ENCODE measurements around the gene FOSL1.

FOSL1 gene

DNA sequence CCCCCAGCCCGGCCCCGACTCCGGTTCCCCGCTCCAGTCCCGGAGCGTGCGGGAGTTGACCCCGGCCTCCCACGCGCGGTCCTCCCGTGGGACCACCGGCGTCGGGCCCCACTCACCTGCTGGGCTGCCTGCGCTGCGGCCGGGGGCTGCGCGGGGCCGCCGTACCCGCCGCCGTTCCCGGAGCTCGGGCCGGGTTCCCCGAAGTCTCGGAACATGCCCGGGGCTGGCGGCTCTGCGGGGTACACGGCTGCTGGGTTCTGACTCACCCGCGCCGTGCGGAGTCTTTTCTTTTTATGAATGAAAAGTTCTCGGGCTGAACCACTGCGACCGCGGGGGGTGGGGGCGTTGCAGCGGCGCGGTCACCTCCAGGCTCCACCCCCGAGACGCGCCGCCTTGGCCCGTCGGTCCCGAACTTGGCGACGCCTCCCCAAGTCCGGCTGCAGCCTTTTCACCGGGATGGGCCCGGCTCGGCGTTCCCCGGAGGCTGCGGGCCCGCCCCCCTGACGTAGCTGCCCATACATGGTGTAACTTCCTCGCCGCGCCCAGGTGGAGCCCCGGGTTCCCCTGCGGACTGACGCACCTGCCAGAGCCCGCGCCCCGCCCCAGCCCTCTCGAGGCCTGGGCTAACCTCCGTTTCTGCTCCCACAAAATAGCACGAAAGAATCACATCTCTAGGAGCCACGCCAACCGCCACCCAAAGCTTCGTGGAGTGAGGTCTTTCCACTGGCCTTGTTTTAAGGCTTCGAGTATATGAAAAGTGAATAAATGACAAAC lies at the start of gene FOSL1:
FOSL1 (minus strand) TSS at position 264 of the 774 bp plus-strand sequence; CDS start at position 215, 49 bp downstream.
- in situ Hi-C loops (cut with MboI; ENCODE audit: low sequenced_read_pairs, unreplicated experiment): no loop called here

GRCh38 chr11:65947603-65948125 lies 47.5 kb upstream of the FOSL1 start:
- TF ChIP-seq, protein P1, sequence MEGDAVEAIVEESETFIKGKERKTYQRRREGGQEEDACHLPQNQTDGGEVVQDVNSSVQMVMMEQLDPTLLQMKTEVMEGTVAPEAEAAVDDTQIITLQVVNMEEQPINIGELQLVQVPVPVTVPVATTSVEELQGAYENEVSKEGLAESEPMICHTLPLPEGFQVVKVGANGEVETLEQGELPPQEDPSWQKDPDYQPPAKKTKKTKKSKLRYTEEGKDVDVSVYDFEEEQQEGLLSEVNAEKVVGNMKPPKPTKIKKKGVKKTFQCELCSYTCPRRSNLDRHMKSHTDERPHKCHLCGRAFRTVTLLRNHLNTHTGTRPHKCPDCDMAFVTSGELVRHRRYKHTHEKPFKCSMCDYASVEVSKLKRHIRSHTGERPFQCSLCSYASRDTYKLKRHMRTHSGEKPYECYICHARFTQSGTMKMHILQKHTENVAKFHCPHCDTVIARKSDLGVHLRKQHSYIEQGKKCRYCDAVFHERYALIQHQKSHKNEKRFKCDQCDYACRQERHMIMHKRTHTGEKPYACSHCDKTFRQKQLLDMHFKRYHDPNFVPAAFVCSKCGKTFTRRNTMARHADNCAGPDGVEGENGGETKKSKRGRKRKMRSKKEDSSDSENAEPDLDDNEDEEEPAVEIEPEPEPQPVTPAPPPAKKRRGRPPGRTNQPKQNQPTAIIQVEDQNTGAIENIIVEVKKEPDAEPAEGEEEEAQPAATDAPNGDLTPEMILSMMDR (IDR thresholded peaks at IDR 0.05; ENCODE audit: borderline replicate concordance, control extremely low read depth, extremely low read depth, insufficient read depth, missing control alignments): no peak
- in situ Hi-C loops (cut with MboI; ENCODE audit: low sequenced_read_pairs, unreplicated experiment): no loop called here
- no peak for DNase-seq (ENCODE audit: low spot score)

More for the DNA sequence above, at the start of gene FOSL1:
- TF ChIP-seq, protein P1 (IDR thresholded peaks at IDR 0.05; ENCODE audit: borderline replicate concordance, control extremely low read depth, extremely low read depth, insufficient read depth, missing control alignments): no peak
- DNase-seq (ENCODE audit: low spot score): peak; percentile 93

DNA sequence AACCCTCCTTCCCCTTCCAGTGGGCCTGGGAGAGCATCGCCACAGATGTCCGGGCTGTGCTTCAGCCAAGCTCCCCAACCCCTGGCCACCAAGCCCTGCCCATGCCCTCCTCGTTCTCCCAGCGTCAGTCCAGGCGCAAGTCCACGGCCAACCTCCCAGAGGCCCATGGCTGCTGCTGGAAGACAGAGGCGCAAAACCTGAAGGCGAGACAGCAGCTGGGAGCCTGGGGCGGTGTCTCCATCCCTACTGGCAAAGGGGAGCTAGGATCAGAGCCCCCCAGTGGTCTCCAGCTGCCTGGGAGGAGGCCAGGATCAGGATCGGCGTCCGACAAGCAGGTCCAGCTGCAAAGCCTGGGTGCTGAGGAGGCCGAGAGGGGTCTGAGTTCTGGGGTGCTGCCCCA lies 46.9 kb upstream of the FOSL1 start:
- TF ChIP-seq, protein P1 (IDR thresholded peaks at IDR 0.05; ENCODE audit: borderline replicate concordance, control extremely low read depth, extremely low read depth, insufficient read depth, missing control alignments): no peak
- in situ Hi-C loops (cut with MboI; ENCODE audit: low sequenced_read_pairs, unreplicated experiment): no loop called here
- no peak for DNase-seq (ENCODE audit: low spot score)

GRCh38 chr11:65946655-65947054 lies 46.5 kb upstream of the FOSL1 start:
- in situ Hi-C loops (cut with MboI; ENCODE audit: low sequenced_read_pairs, unreplicated experiment): no loop called here
- no peak for DNase-seq (ENCODE audit: low spot score)
- TF ChIP-seq, protein P1 (IDR thresholded peaks at IDR 0.05; ENCODE audit: borderline replicate concordance, control extremely low read depth, extremely low read depth, insufficient read depth, missing control alignments): no peak

DNA sequence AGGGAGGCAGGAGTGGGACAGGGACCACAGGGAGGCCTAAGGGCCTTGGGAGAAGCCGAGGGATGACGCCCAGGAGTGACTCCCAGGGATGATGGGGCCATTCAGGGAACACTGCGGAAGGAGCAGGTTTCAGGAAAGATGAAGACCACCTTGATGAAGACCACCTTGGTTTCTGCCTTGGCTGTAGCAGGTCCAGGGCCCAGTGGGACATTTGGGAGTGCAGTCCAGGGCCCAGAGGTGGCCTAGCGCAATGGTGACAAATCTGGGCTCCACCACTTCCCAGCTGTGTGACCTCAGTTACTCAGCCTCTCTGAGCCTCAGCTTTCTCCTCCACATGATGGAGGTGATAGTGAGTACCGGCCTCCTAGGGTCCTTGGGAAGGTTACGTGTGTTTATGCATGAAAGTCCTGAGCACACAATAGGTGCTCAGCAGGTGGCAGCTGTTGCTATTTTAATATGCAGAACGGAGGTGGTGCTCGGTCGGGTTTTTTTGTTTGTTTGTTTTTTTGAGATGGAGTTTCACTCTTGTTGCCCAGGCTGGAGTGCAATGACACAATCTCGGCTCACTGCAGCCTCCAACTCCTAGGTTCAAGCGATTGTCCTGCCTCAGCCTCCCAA lies 45.9 kb upstream of the FOSL1 start:
- no peak for DNase-seq (ENCODE audit: low spot score)
- in situ Hi-C loops (cut with MboI; ENCODE audit: low sequenced_read_pairs, unreplicated experiment): no loop called here
- TF ChIP-seq, protein P1 (IDR thresholded peaks at IDR 0.05; ENCODE audit: borderline replicate concordance, control extremely low read depth, extremely low read depth, insufficient read depth, missing control alignments): no peak

GRCh38 chr11:65945430-65945911 lies 45.3 kb upstream of the FOSL1 start, which contains the start of gene TSGA10IP:
TSS of gene TSGA10IP (plus strand) at chr11:65945480. CDS start at chr11:65945676, 196 bp downstream.
- in situ Hi-C loops (cut with MboI; ENCODE audit: low sequenced_read_pairs, unreplicated experiment): no loop called here
- no peak for DNase-seq (ENCODE audit: low spot score)
- TF ChIP-seq, protein P1 (IDR thresholded peaks at IDR 0.05; ENCODE audit: borderline replicate concordance, control extremely low read depth, extremely low read depth, insufficient read depth, missing control alignments): no peak

Data from GM13976 (cell line).